Osteocyte (in vitro differentiated cells): ENCODE results near the gene SLCO2A1. TPM values are rescaled to one million over a fixed set of nuclear protein-coding genes. Genes with fewer than 3 reads are reported as not detected.

Source experiments
- DNase-seq: peaks from one replicate; pipeline ENCODE4 v3.0.0; 2021; ENCODE audit warnings: mixed read lengths; ENCODE audit not compliant: unreplicated experiment; ENCODE audit errors: extremely low spot score
- H3K27ac Mint-ChIP-seq: one replicate; pipeline ENCODE4 v1.8.0; 2021; ENCODE audit warnings: mild to moderate bottlenecking, mixed read lengths; ENCODE audit not compliant: unreplicated experiment
- H3K27me3 Mint-ChIP-seq: one replicate; pipeline ENCODE4 v1.8.0; 2021; ENCODE audit warnings: mixed read lengths; ENCODE audit not compliant: unreplicated experiment
- H3K36me3 Mint-ChIP-seq: one replicate; pipeline ENCODE4 v1.8.0; 2021; ENCODE audit warnings: mixed read lengths; ENCODE audit not compliant: unreplicated experiment
- H3K4me1 Mint-ChIP-seq: one replicate; pipeline ENCODE4 v1.8.0; 2021; ENCODE audit warnings: mixed read lengths; ENCODE audit not compliant: unreplicated experiment
- H3K4me3 Mint-ChIP-seq: one replicate; pipeline ENCODE4 v1.8.0; 2021; ENCODE audit warnings: mild to moderate bottlenecking, moderate library complexity, mixed read lengths; ENCODE audit not compliant: unreplicated experiment
- H3K9me3 Mint-ChIP-seq: one replicate; pipeline ENCODE4 v1.8.0; 2021; ENCODE audit warnings: mixed read lengths; ENCODE audit not compliant: unreplicated experiment
- CTCF ChIP-seq: fragments of 200-600 bp; sonication (generic); IDR thresholded peaks from 2 replicates; pipeline ENCODE4 v1.5.0; 2021; ENCODE audit warnings: antibody characterized with exemption, mild to moderate bottlenecking, moderate library complexity
- total RNA-seq: library from RNA; stranded (reverse); gene quantifications from 2 replicates; pipeline ENCODE4 v1.2.1, GENCODE V29; 2021

Gene SLCO2A1
- total RNA-seq, 1 donor from 2014 or later, result 9.8 TPM

- Mint-ChIP-seq H3K9me3 (no peaks in the 10 kb centered on the region), H3K4me3 (no peak overlapping the region)
- no peak for DNase-seq
Measured at GRCh38 chr3:133939463-133939835, 90.3 kb downstream of the SLCO2A1 start.

DNA sequence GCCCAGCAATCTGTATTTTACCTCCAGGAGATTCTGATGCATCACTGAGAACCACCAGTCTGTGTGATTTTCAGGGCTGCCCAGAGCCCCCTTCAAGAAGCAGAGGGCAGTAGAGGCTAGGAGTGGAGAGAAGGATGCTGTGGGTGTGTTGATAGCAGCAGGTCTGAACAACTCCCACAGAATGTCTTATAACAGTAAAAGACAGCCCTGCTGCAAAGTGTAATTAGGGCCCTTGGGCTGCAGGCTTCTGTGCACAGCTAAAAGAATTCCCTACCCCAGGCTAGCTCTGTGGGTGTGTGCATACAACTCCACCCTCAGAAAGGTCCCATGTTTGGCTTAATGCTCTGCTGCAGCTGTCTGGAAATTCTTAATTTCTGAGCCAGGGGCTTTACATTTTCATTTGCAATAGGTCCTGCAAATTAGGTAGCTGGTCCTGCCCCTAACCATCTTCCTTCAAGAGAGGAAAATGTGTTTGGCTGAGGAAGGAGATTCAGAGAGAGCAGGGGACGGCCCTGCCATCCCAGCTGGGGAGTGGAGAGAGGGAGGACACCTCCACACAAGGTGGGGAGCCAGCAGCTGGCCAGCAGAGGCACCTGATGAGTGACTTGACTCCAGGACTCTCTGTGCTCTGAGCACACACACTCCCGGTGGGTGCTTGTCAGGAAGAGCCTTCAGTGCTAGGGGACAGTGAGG, 90.8 kb downstream of the SLCO2A1 start:
- H3K27me3 Mint-ChIP-seq, result no peaks in the 10 kb centered on the region
- no peaks in the 10 kb centered on the region for H3K36me3 Mint-ChIP-seq
- H3K4me3 Mint-ChIP-seq, result no peak overlapping the region
- H3K9me3 Mint-ChIP-seq, result no peaks in the 10 kb centered on the region
- TF ChIP-seq CTCF, result peak; percentile 52
- H3K4me1 Mint-ChIP-seq, result peaks cover 49% of the 10 kb centered on the region
- DNase-seq, result peak; percentile 64
- H3K27ac Mint-ChIP-seq, result no peak overlapping the region

More at GRCh38 chr3:133939463-133939835, 90.3 kb downstream of the SLCO2A1 start:
- no peaks in the 10 kb centered on the region for H3K36me3 Mint-ChIP-seq
- H3K27ac Mint-ChIP-seq, result no peak overlapping the region
- TF ChIP-seq CTCF, result no peak
- peaks cover 54% of the 10 kb centered on the region for H3K4me1 Mint-ChIP-seq
- no peaks in the 10 kb centered on the region for H3K27me3 Mint-ChIP-seq

DNA sequence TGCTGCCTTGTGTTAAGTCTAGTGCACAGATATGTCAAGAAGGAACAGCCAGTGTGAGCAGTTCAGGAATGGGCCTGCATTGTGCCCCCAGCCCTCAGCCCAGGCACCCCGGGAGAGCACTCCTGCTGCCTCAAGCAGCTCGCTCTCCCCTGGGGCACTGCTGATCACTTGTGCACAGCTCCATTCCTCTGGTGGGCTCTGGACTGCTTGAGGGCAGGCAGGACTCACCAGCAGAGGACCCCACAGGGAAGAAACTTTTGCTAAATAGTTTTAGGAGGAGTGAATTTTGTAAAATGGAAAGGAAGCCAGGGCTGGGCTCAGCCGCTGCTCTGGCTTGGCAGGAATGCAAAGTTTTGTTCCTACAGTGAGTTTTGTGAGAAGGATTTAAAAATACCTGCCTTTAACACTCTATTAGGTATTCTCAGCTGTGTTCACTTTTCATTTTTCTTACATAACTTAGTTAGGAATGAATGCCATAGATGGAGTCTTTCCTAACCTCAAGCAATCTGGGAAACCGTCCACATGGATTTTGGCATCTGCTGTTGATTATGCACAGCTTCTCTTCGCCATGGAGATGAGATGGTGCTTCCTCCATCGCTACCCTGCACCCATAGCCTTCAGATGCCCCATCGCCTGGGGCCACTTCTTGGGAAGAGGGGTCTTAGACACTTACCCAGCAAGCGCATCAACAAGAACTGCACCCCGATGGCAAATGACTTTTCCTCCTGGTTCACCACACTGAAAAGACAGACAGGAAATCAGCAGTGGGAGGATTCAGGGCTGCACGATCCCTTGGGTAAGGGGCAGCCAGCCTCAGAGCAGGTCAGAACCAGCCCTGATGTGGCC, 91.7 kb downstream of the SLCO2A1 start:
- Mint-ChIP-seq H3K4me1 (peaks cover 39% of the 10 kb centered on the region), H3K36me3 (no peaks in the 10 kb centered on the region), H3K9me3 (no peaks in the 10 kb centered on the region)

GRCh38 chr3:133937061-133937686, 92.6 kb downstream of the SLCO2A1 start:
- Mint-ChIP-seq H3K36me3 (no peaks in the 10 kb centered on the region), H3K27me3 (no peaks in the 10 kb centered on the region), H3K4me1 (peaks cover 31% of the 10 kb centered on the region), H3K4me3 (no peak overlapping the region), H3K9me3 (no peaks in the 10 kb centered on the region), H3K27ac (no peak overlapping the region)
- TF ChIP-seq CTCF, result no peak
- DNase-seq, result peak; percentile 30

More for the DNA sequence above, 91.7 kb downstream of the SLCO2A1 start:
- no peak for TF ChIP-seq CTCF
- Mint-ChIP-seq H3K27ac (peak overlapping the region; percentile 4), H3K4me3 (no peak overlapping the region), H3K27me3 (no peaks in the 10 kb centered on the region)
- DNase-seq, result peak; percentile 63
